HepG2 (cell line): ENCODE results near the gene SMYD1. TPM values are rescaled to one million over a fixed set of nuclear protein-coding genes. Genes with fewer than 3 reads are reported as not detected.

ENCODE experiments used
- CEBPG ChIP-seq: IDR thresholded peaks from 2 replicates; pipeline ENCODE4 v1.6.1; 2016
- DZIP1 ChIP-seq: sonication (generic); formaldehyde crosslinking; IDR thresholded peaks from 2 replicates; pipeline ENCODE4 v1.5.0; 2020; ENCODE audit warnings: mild to moderate bottlenecking, missing genetic modification reagents
- EED ChIP-seq: sonication (generic); formaldehyde crosslinking; IDR thresholded peaks from 2 replicates; pipeline ENCODE4 v1.5.0; 2020; ENCODE audit warnings: mild to moderate bottlenecking, missing genetic modification reagents
- IKZF5 ChIP-seq: IDR thresholded peaks from 2 replicates; pipeline ENCODE4 v1.6.1; 2018; ENCODE audit warnings: missing genetic modification reagents, mild to moderate bottlenecking, missing compliant biosample characterization
- KMT2B ChIP-seq: IDR thresholded peaks from 2 replicates; pipeline ENCODE4 v1.6.1; 2016; ENCODE audit warnings: missing genetic modification reagents, missing compliant biosample characterization
- MED1 ChIP-seq: sonication (generic); formaldehyde crosslinking; IDR thresholded peaks from 2 replicates; pipeline ENCODE4 v1.4.0; 2020; ENCODE audit warnings: missing genetic modification reagents
- MIER3 ChIP-seq: IDR thresholded peaks from 2 replicates; pipeline ENCODE4 v1.6.1; 2016; ENCODE audit warnings: missing compliant biosample characterization, borderline replicate concordance
- PLRG1 ChIP-seq: fragments of 450-650 bp; conservative IDR thresholded peaks from 2 replicates; pipeline ENCODE4 v1.6.1; 2016
- POLR2A ChIP-seq, 2 experiments: IDR thresholded peaks; 2 replicates each; pipeline ENCODE4 v1.6.1; 2011; ENCODE audit warnings: low read depth in 2 of 2, low read length in 2 of 2, mild to moderate bottlenecking in 1 of 2, moderate library complexity in 1 of 2; ENCODE audit not compliant: insufficient read depth in 1 of 2
- RFX3 ChIP-seq: IDR thresholded peaks from 2 replicates; pipeline ENCODE4 v1.6.1; 2016; ENCODE audit warnings: missing biosample characterization, missing genetic modification reagents
- TBL1XR1 ChIP-seq: fragments of 150-350 bp; IDR thresholded peaks from 2 replicates; pipeline ENCODE4 v1.6.1; 2014; ENCODE audit warnings: borderline replicate concordance, low read length; ENCODE audit not compliant: partially characterized antibody
- TIGD3 ChIP-seq: sonication (generic); formaldehyde crosslinking; IDR thresholded peaks from 2 replicates; pipeline ENCODE4 v1.5.1; 2020; ENCODE audit warnings: mild to moderate bottlenecking, missing genetic modification reagents, borderline replicate concordance
- XBP1 ChIP-seq: sonication (generic); formaldehyde crosslinking; IDR thresholded peaks from 2 replicates; pipeline ENCODE4 v1.5.0; 2020; ENCODE audit warnings: missing genetic modification reagents
- ZBTB7A ChIP-seq: sonication (generic); formaldehyde crosslinking; IDR thresholded peaks from 2 replicates; pipeline ENCODE4 v1.8.0; 2022; ENCODE audit warnings: mild to moderate bottlenecking, missing genetic modification reagents
- ZFP90 ChIP-seq: sonication (generic); formaldehyde crosslinking; IDR thresholded peaks from 2 replicates; pipeline ENCODE4 v1.8.0; 2022; ENCODE audit warnings: missing genetic modification reagents, mild to moderate bottlenecking, inconsistent platforms, borderline replicate concordance
- ZNF275 ChIP-seq: sonication (generic); formaldehyde crosslinking; IDR thresholded peaks from 2 replicates; pipeline ENCODE4 v1.8.0; 2022; ENCODE audit warnings: missing genetic modification reagents, mild to moderate bottlenecking, inconsistent platforms, borderline replicate concordance
- ZNF562 ChIP-seq: sonication (generic); formaldehyde crosslinking; IDR thresholded peaks from 2 replicates; pipeline ENCODE4 v1.8.0; 2022; ENCODE audit warnings: missing genetic modification reagents, borderline replicate concordance
- polyA plus RNA-seq, 8 experiments: library from polyadenylated mRNA; depleted of rRNA in 3 of 8; stranded (reverse) in 7 of 8; unstranded in 1 of 8; fragments of >200 nt; fragmentation: Illumina TruSeq in 4 of 8; extraction: Trizol in 4 of 8; gene quantifications; 2 replicates each; pipeline versions ENCODE4 v1.2.1 to v1.2.3, GENCODE V29; 2011 to 2016; ENCODE audit warnings: low read depth in 4 of 8, missing spikeins in 1 of 8, mixed read lengths in 1 of 8; ENCODE audit not compliant: insufficient read depth in 1 of 8
- total RNA-seq, 5 experiments: library from RNA; depleted of rRNA; stranded (reverse); fragments of >200 nt; fragmentation: Illumina TruSeq; extraction: Trizol; gene quantifications; 2 replicates each; pipeline ENCODE4 v1.2.3, GENCODE V29; 2016; ENCODE audit warnings: low read depth in 1 of 5
- TF ChIP-seq, protein P1 (sequence below): sonication (generic); formaldehyde crosslinking; IDR thresholded peaks from 2 replicates; pipeline ENCODE4 v1.4.0; 2020; ENCODE audit warnings: mild to moderate bottlenecking, missing genetic modification reagents
- TF ChIP-seq, protein P2 (sequence below), 2 experiments: sonication (generic) in 1 of 2; formaldehyde crosslinking in 1 of 2; IDR thresholded peaks; 2 replicates each; pipeline versions ENCODE4 v1.5.1 to v1.6.1; 2011 to 2020; ENCODE audit warnings: borderline replicate concordance in 1 of 2, low read depth in 1 of 2, low read length in 1 of 2, mild to moderate bottlenecking in 1 of 2, missing genetic modification reagents in 1 of 2, moderate library complexity in 1 of 2

Gene SMYD1
- total and polyA plus RNA-seq, 2 of the 13 experiments (the other 11 are each of a cell fraction or from before 2014, with no cell fraction given): not detected

DNA sequence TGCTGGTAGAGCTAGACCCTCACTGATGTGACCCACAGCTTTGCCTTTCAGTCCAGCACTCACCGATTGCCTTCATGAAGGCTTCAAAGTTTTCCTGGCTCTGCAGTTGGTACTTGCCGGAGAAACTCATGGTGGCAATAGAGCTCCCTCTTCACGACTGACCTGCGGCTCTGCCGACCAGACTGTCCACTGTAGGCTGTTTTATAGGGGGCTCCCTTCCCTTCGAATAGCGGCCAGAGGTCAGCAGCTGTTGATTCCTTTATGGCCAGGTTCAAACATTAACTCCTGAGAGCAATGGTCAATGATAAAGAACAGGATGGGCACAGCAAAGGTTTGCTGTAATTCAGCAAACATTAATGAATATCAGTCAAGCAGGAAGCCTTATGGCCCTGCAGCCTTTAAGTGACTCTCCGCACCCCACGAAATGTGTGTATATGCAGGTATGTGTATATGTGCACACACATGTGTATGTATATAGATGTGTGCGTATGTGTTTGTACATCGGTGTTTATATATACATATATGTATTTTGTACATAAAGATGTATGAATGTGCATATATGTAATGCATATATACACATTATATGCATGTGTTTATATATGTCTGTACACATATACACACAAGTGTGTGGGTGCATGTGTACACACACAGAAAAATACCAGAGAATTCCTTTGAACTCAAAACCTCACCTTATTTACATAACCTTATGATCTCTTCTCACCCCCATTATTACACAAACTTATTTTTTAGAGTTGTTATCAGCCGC, 60.4 kb downstream of the SMYD1 start, which contains the start of gene FABP1 (continued):
- TF ChIP-seq, protein P1, sequence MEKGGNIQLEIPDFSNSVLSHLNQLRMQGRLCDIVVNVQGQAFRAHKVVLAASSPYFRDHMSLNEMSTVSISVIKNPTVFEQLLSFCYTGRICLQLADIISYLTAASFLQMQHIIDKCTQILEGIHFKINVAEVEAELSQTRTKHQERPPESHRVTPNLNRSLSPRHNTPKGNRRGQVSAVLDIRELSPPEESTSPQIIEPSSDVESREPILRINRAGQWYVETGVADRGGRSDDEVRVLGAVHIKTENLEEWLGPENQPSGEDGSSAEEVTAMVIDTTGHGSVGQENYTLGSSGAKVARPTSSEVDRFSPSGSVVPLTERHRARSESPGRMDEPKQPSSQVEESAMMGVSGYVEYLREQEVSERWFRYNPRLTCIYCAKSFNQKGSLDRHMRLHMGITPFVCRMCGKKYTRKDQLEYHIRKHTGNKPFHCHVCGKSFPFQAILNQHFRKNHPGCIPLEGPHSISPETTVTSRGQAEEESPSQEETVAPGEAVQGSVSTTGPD (CRISPR knock-in tag): no peak
- TF ChIP-seq EED (CRISPR knock-in tag) (0 out of 2 replicates have a peak, but pooled peaks have one; percentile 85), CEBPG (CRISPR knock-in tag) (peak; percentile 69), ZFP90 (CRISPR knock-in tag) (peak; percentile 17; the same call in 1 of the 2 replicates), MED1 (CRISPR knock-in tag) (peak; percentile 96), DZIP1 (CRISPR knock-in tag) (no peak), POLR2A (IDR thresholded peaks at IDR 0.05; ENCODE audit: insufficient read depth in 1 of 2, low read depth in 2 of 2, low read length in 2 of 2) (peak; percentile 99 to 100), TBL1XR1 (peak; percentile 69), MIER3 (CRISPR knock-in tag) (peak; percentile 84; the same call in 1 of the 2 replicates), ZNF275 (CRISPR knock-in tag) (peak; percentile 89; the same call in 1 of the 2 replicates), RFX3 (CRISPR knock-in tag) (no peak), KMT2B (CRISPR knock-in tag) (peak; percentile 59), XBP1 (CRISPR knock-in tag) (no peak; the same call in 1 of the 2 replicates), ZNF562 (CRISPR knock-in tag) (no peak), IKZF5 (peak; percentile 95), PLRG1 (no peak), TIGD3 (peak; percentile 36; the same call in 1 of the 2 replicates), ZBTB7A (CRISPR knock-in tag) (no peak)
- TF ChIP-seq, protein P2, sequence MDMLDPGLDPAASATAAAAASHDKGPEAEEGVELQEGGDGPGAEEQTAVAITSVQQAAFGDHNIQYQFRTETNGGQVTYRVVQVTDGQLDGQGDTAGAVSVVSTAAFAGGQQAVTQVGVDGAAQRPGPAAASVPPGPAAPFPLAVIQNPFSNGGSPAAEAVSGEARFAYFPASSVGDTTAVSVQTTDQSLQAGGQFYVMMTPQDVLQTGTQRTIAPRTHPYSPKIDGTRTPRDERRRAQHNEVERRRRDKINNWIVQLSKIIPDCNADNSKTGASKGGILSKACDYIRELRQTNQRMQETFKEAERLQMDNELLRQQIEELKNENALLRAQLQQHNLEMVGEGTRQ (IDR thresholded peaks at IDR 0.05; ENCODE audit: low read depth, low read length): no peak
- TF ChIP-seq, protein P2 (CRISPR knock-in tag; IDR thresholded peaks at IDR 0.05; ENCODE audit: borderline replicate concordance): no peak; the same call in 1 of the 2 replicates
